ENCODE results near the gene OR52A1.

Gene OR52A1

GRCh38 chr11:5154657-5155056, at the start of gene OR52A1:
OR52A1 (minus strand) TSS chr11:5154757; CDS start chr11:5152369, 2,388 bp downstream.
- no peak for DNase-seq (ENCODE audit: extremely low read depth, low read depth)
- no peak for TF ChIP-seq CTCF (IDR thresholded peaks at IDR 0.05; ENCODE audit: low read depth, low read length)

GRCh38 chr11:5203366-5203765, 48.8 kb upstream of the OR52A1 start:
- DNase-seq (ENCODE audit: extremely low read depth, low read depth), result peak; percentile 20
- TF ChIP-seq CTCF (IDR thresholded peaks at IDR 0.05; ENCODE audit: low read depth, low read length), result no peak

GRCh38 chr11:5200582-5200981, 46.0 kb upstream of the OR52A1 start, which contains the start of gene OR51V1:
OR51V1 (minus strand) TSS chr11:5200682; CDS start chr11:5200682, 0 bp downstream.
- no peak for DNase-seq (ENCODE audit: extremely low read depth, low read depth)
- no peak for TF ChIP-seq CTCF (IDR thresholded peaks at IDR 0.05; ENCODE audit: low read depth, low read length)

- DNase-seq (ENCODE audit: extremely low read depth, low read depth), result no peak
- TF ChIP-seq CTCF (IDR thresholded peaks at IDR 0.05; ENCODE audit: low read depth, low read length), result no peak
Observed at GRCh38 chr11:5198285-5198684, 43.7 kb upstream of the OR52A1 start.

GRCh38 chr11:5197536-5197935, 43.0 kb upstream of the OR52A1 start:
- no peak for TF ChIP-seq CTCF (IDR thresholded peaks at IDR 0.05; ENCODE audit: low read depth, low read length)
- DNase-seq (ENCODE audit: extremely low read depth, low read depth), result no peak

- TF ChIP-seq CTCF (IDR thresholded peaks at IDR 0.05; ENCODE audit: low read depth, low read length), result no peak
Observed at GRCh38 chr11:5196731-5197130, 42.2 kb upstream of the OR52A1 start.

GRCh38 chr11:5196067-5196466, 41.5 kb upstream of the OR52A1 start:
- DNase-seq (ENCODE audit: extremely low read depth, low read depth), result no peak
- TF ChIP-seq CTCF (IDR thresholded peaks at IDR 0.05; ENCODE audit: low read depth, low read length), result no peak

More at GRCh38 chr11:5196731-5197130, 42.2 kb upstream of the OR52A1 start:
- DNase-seq (ENCODE audit: extremely low read depth, low read depth), result no peak
